COLO668 (cell line): ENCODE measurements around the gene PDGFRB.

Experiments used
- DNase-seq: peaks from one replicate; lab custom pipeline; 2025; ENCODE audit not compliant: unreplicated experiment; lab: John Stamatoyannopoulos, UW

The PDGFRB gene

GRCh38 chr5:150069672-150070627 lies 85.7 kb downstream of the PDGFRB start:
- no peak for DNase-seq

DNA sequence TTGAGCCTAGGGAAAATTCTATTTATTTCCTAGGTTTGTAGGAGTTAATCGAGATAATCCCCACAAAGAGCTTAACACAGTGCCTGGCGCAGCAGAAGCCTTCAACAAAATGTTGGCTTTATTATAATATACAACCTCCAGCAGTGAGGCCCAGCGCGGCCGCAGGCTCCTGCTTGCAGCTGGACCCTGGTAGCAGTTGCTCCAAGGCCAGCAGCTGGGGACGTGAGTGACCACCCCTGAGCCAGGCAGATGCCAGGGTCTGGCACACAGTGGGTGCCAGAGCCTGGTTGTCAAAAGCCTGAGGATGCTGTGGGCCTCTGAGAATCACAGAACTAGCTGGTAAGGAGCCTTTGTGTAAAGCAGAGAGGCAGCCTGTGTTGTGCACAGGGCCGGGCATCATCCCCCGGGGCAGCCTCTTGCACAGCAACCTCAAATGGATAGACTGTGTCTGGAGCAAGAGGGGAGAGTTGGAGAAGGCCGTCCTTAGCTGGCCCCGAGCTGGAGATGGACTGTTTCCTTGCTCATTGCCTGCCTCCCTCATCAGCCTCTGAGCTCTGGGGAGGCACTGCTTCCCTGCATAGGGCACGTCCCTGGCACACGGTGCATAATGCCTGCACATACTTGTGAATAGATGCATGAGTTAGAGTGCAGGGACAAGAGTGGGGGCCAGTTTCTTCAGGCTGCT lies 86.5 kb downstream of the PDGFRB start:
- no peak for DNase-seq

- DNase-seq, result no peak
These were observed 87.2 kb downstream of the PDGFRB start for GRCh38 chr5:150068472-150068871.

DNA sequence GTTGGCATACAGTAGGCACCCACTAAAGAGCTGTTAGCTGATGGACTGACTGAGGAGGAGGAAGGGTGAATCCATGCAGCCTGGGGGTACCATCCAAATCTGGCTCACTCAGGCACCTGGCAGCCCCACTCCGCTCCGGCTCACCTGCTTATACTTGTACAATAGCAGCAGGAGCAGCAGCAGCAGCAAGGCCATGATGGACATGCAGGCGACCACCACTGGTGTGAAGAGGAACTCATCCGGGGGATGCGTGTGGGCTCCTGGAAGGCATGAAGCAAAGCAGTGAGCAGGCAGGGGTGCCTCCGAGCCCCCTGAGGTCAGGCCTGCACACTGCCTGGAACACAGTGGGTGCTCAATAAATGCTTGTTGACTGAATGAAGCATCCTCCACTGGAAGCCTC lies 87.6 kb downstream of the PDGFRB start:
- DNase-seq, result no peak

DNA sequence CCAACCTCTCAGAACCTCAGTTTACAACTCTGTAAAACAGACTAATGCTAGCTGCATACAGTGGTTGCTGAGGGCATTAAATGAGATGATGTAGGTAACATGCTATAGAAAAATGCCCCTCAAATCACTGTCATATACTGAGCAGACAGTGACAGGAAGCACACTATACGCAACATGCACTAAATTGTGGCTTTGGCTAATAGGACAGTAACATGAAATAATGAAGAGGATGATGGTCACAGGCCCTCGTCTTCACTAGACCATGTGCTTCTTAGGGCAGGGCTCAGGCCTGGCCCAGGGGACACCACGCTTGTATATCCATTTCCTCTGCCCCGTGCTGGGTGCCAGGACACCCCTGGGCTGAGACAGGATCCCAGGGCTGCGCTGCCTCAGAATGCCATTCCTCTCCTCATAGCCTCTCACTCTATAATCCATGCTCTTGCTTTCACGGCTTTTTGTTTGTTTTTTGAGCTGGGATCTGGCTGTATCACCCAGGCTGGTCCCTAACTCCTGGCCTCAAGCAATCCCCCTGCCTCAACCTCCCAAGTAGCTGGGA lies 88.2 kb downstream of the PDGFRB start:
- DNase-seq, result no peak

DNA sequence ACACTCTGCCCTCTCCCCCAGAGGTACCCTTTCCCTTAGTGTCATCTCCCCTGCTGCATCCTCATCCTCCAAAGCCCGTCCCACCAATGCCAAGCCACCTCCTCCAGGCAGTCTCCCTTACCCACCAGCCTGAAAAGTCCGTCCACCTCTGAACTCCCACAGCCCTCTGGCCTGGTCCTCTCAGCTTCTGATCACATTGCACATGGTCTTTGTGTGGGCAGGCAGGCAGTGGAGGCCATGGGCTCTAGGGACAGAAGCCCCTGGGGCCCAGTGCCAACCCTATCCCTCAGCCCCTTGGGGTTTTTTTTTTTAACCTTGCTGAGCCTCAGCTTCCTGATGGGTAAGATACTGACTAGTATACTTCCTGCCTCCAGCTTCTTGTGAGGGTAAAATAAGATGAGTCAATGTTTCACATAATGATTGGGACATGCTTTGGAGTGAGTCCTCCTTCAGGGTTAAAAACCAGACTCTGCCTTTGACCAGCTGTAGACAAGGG lies 88.7 kb downstream of the PDGFRB start:
- DNase-seq, result no peak

DNA sequence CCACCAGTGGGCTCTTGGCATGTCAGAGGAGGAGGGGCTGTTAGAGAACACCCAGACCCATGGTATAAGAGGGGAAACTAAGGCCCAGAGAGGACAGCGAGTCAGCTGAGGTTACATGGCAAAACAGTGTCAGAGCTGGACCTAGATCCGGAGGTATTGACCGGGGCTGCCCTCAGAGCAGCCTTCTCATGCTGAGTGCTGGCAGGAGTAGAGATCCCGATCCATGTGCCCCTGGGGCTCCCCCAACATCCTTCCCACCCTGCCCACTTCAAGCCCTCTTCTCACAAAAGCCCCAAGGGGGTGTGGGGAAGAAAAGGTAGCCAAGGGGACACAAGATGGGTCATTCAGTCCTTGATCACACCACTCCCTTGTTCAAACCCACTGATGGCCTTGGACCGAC lies 89.2 kb downstream of the PDGFRB start:
- DNase-seq, result no peak

GRCh38 chr5:150065886-150066285 lies 89.8 kb downstream of the PDGFRB start:
- no peak for DNase-seq

DNA sequence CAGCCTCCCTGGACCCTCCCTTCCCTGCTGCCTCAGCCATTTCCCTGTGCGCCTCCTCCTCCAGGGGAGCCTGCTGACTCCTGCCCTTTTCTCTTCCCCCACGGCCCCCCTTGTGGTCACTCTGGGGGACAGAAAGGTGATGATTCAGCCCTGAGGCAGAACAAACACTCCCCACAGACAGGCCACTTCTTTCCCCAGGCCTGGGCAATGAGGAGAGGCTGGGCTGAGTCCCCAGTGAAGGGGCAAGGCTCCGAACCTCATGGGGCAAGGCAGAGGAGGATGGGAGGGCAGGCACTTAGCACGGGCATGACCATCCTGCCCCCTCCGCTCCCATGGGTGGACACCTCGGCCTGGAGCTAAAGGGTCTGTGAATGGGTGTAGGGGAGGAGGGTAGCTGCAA lies 90.3 kb downstream of the PDGFRB start:
- no peak for DNase-seq

GRCh38 chr5:150064681-150065220 lies 90.9 kb downstream of the PDGFRB start:
- DNase-seq, result no peak
